PC-3 (cell line): ENCODE measurements around the gene RPL19. TPM values are rescaled to one million over a fixed set of nuclear protein-coding genes. Genes with fewer than 3 reads are reported as not detected.

ENCODE experiments used
- ATAC-seq: fragments of 200-7000 bp; cut with Tn5 transposase; 2 replicates; pipeline ENCODE4 v1.9.1; 2020; ENCODE audit warnings: mild to moderate bottlenecking, moderate library complexity
- BruUV-seq: library from RNA; stranded (reverse); fragments of 400-500 nt; replicated peaks from 2 replicates; lab custom pipeline; 2021; lab: Mats Ljungman, UMichigan
- CTCF ChIA-PET: fragments of 300-600 bp; sonication (Branson Sonifier 250); formaldehyde crosslinking; loops from one replicate; lab custom pipeline; 2022; ENCODE audit warnings: antibody characterized with exemption; lab: Charles Lee
- POLR2A ChIA-PET: fragments of 300-600 bp; sonication (Branson Sonifier 250); formaldehyde crosslinking; loops from one replicate; lab custom pipeline; 2022; ENCODE audit warnings: antibody characterized with exemption; ENCODE audit not compliant: unreplicated experiment; lab: Charles Lee
- DNase-seq: peaks from one replicate; pipeline ENCODE4 v3.0.0-alpha.2; 2015
- H2AFZ ChIP-seq: fragments of 300-600 bp; sonication (generic); 2 replicates; pipeline ENCODE4 v1.6.0; 2016; ENCODE audit warnings: antibody characterized with exemption, low read length
- H3F3A ChIP-seq: fragments of 300-600 bp; sonication (generic); one replicate; pipeline ENCODE4 v1.6.0; 2017; ENCODE audit warnings: antibody characterized with exemption, low read length, control low read depth, mild to moderate bottlenecking; ENCODE audit not compliant: unreplicated experiment
- H3K27ac ChIP-seq: fragments of 300-600 bp; sonication (generic); 2 replicates; pipeline ENCODE4 v1.5.1; 2016; ENCODE audit warnings: mild to moderate bottlenecking, low read length
- H3K27me3 ChIP-seq: fragments of 300-600 bp; sonication (generic); 2 replicates; pipeline ENCODE4 v1.6.1; 2016; ENCODE audit warnings: low read length, mixed read lengths
- H3K36me3 ChIP-seq: fragments of 300-600 bp; sonication (generic); 2 replicates; pipeline ENCODE4 v1.6.1; 2016; ENCODE audit warnings: low read depth, mixed run types, low read length, mixed read lengths
- H3K4me1 ChIP-seq: fragments of 300-600 bp; sonication (generic); 2 replicates; pipeline ENCODE4 v1.5.1; 2016; ENCODE audit warnings: low read length; ENCODE audit not compliant: insufficient read depth
- H3K4me2 ChIP-seq: fragments of 300-600 bp; sonication (generic); 2 replicates; pipeline ENCODE4 v1.6.0; 2016; ENCODE audit warnings: low read length
- H3K4me3 ChIP-seq: fragments of 300-600 bp; sonication (generic); 2 replicates; pipeline ENCODE4 v1.5.1; 2016; ENCODE audit warnings: mild to moderate bottlenecking, low read length, mixed read lengths
- H3K79me2 ChIP-seq: fragments of 300-600 bp; sonication (generic); 2 replicates; pipeline ENCODE4 v1.6.1; 2017; ENCODE audit warnings: low read length, mixed read lengths
- H3K9ac ChIP-seq: fragments of 300-600 bp; sonication (generic); 2 replicates; pipeline ENCODE4 v1.6.0; 2016; ENCODE audit warnings: mild to moderate bottlenecking, low read length
- H3K9me2 ChIP-seq: fragments of 300-600 bp; sonication (generic); replicated peaks from 2 replicates; pipeline ENCODE4 v1.6.1; 2016; ENCODE audit warnings: mixed run types, low read length, mixed read lengths
- H3K9me3 ChIP-seq: fragments of 300-600 bp; sonication (generic); 2 replicates; pipeline ENCODE4 v1.6.1; 2016; ENCODE audit warnings: low read length, mixed read lengths
- H4K20me1 ChIP-seq: fragments of 300-600 bp; sonication (generic); 2 replicates; pipeline ENCODE4 v1.6.1; 2016; ENCODE audit warnings: low read length, mixed read lengths
- CTCF ChIP-seq: fragments of 300-600 bp; sonication (generic); conservative IDR thresholded peaks from 2 replicates; pipeline ENCODE4 v1.5.1; 2017; ENCODE audit warnings: antibody characterized with exemption, low read depth, mild to moderate bottlenecking, low read length
- EZH2 ChIP-seq: fragments of 300-600 bp; sonication (generic); IDR thresholded peaks from one replicate; pipeline ENCODE4 v1.6.1; 2017; ENCODE audit warnings: antibody characterized with exemption, mild to moderate bottlenecking, low read length; ENCODE audit not compliant: unreplicated experiment
- EZH2phosphoT487 ChIP-seq: fragments of 300-600 bp; sonication (generic); IDR thresholded peaks from 2 replicates; pipeline ENCODE4 v1.6.1; 2018; ENCODE audit warnings: mild to moderate bottlenecking, antibody characterized with exemption, low read length, borderline replicate concordance
- intact Hi-C: fragments of 100-400 bp; cut with micrococcal nuclease; formaldehyde crosslinking; loops from 2 replicates; pipeline ENCODE4 v1.9.0; 2023
- total RNA-seq: library from RNA; depleted of rRNA; stranded (reverse); fragments of >200 nt; gene quantifications from 2 replicates; pipeline ENCODE4 v1.2.3, GENCODE V29; 2014

RPL19 gene
- total RNA-seq, 1 experiment from 2014 or later, result 2,509 TPM

GRCh38 chr17:39158623-39159022, 41.5 kb upstream of the RPL19 start:
- Histone ChIP-seq H3K4me1 (no peaks in the 10 kb centered on the region), H3K9me2 (no peaks in the 10 kb centered on the region), H3K4me3 (no peak overlapping the region), H3K27me3 (no peaks in the 10 kb centered on the region), H3K36me3 (no peaks in the 10 kb centered on the region), H3K27ac (no peak overlapping the region), H3K9ac (no peak overlapping the region), H3F3A (no peaks in the 10 kb centered on the region), H3K9me3 (no peaks in the 10 kb centered on the region), H3K79me2 (no peaks in the 10 kb centered on the region), H4K20me1 (no peaks in the 10 kb centered on the region), H3K4me2 (no peak overlapping the region), H2AFZ (no peak overlapping the region)
- TF ChIP-seq EZH2phosphoT487, result no peak
- no peak for TF ChIP-seq EZH2
- no peak for TF ChIP-seq CTCF
- BruUV-seq, result no TSS peak
- intact Hi-C loops, result no loop called here
- DNase-seq (no peak), ATAC-seq (no peak)
- CTCF ChIA-PET, result no interaction called here
- POLR2A ChIA-PET, result no interaction called here

DNA sequence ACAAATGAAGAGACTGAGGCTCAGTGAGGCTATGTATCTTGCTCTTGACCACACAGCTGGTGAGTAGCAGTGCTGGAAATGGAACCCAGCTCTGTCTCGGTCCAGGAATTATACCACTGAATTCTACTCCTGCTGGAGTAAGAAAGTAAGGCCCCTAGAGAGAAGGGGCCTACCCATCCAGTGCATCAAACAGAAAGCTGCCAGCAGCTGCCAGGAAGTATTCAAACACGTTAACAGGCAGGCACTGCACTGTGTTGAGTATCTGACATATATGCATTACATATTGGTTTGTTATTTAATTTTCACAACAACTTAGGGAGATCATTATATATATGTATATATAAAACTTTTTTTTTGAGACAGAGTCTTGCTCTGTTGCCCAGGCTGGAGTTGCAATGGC, 38.1 kb upstream of the RPL19 start:
- H3K4me2 ChIP-seq, result no peak overlapping the region
- no peak overlapping the region for H3K27ac ChIP-seq
- no peaks in the 10 kb centered on the region for H3K79me2 ChIP-seq
- TF ChIP-seq CTCF (no peak), EZH2 (no peak), EZH2phosphoT487 (no peak)
- no peak overlapping the region for H2AFZ ChIP-seq
- no peak overlapping the region for H3K4me3 ChIP-seq
- CTCF ChIA-PET, result no interaction called here
- H3K9me2 ChIP-seq, result no peaks in the 10 kb centered on the region
- no peaks in the 10 kb centered on the region for H3K36me3 ChIP-seq
- H3K9me3 ChIP-seq, result no peaks in the 10 kb centered on the region
- no peaks in the 10 kb centered on the region for H3K27me3 ChIP-seq
- POLR2A ChIA-PET, result no interaction called here
- intact Hi-C loops, result no loop called here
- DNase-seq (no peak), ATAC-seq (no peak)
- H3K9ac ChIP-seq, result no peak overlapping the region
- no peaks in the 10 kb centered on the region for H4K20me1 ChIP-seq
- H3F3A ChIP-seq, result no peaks in the 10 kb centered on the region
- no TSS peak for BruUV-seq
- no peaks in the 10 kb centered on the region for H3K4me1 ChIP-seq

- Histone ChIP-seq H3K27me3 (no peaks in the 10 kb centered on the region), H3K4me1 (no peaks in the 10 kb centered on the region), H4K20me1 (no peaks in the 10 kb centered on the region), H3K9me2 (no peaks in the 10 kb centered on the region), H3K9me3 (no peaks in the 10 kb centered on the region), H3K27ac (no peak overlapping the region), H3K9ac (no peak overlapping the region), H3K79me2 (no peaks in the 10 kb centered on the region), H3K36me3 (no peaks in the 10 kb centered on the region), H2AFZ (peak overlapping the region; percentile 63), H3F3A (no peaks in the 10 kb centered on the region), H3K4me2 (peak overlapping the region; percentile 63), H3K4me3 (peak overlapping the region; percentile 40)
- ChIA-PET POLR2A (no interaction called here), CTCF (interaction anchor here (0.6 to 1.4 kb wide), 8 partner anchors 10 to 182 kb away, joined by 3 to 7 read pairs (median 4); partner anchors contain the start of gene RPL19)
- intact Hi-C loops, result no loop called here
- DNase-seq, result peak; percentile 71
- ATAC-seq, result peak; percentile 92
- BruUV-seq, result no TSS peak
- TF ChIP-seq EZH2phosphoT487 (no peak), CTCF (peak; percentile 75)
Measured at GRCh38 chr17:39164675-39165143, 35.4 kb upstream of the RPL19 start.
